Esophagus squamous epithelium (tissue), 5 donors: ENCODE measurements around the gene FAXC. TPM values are rescaled to one million over a fixed set of nuclear protein-coding genes. Genes with fewer than 3 reads are reported as not detected.

ENCODE experiments used
- DNase-seq: peaks from one replicate; lab custom pipeline; 2025; lab: John Stamatoyannopoulos, UW
- H3K27ac ChIP-seq, 4 donors: fragments of 200-600 bp; sonication (generic); one replicate each; pipeline ENCODE4 v1.5.1; 2016 to 2019; ENCODE audit warnings: mild to moderate bottlenecking in 1 of 4
- H3K27me3 ChIP-seq, 4 donors: fragments of 200-600 bp; sonication (generic); 1 replicate in 3 of 4; 2 replicates in 1 of 4; pipeline versions ENCODE4 v1.5.1 to v1.6.0; 2017 to 2021; ENCODE audit warnings: antibody characterized with exemption in 1 of 4
- H3K36me3 ChIP-seq, 3 donors: fragments of 200-600 bp; sonication (generic); one replicate each; pipeline ENCODE4 v1.5.1; 2016 to 2019
- H3K4me1 ChIP-seq, 3 donors: fragments of 200-600 bp; sonication (generic); one replicate each; pipeline ENCODE4 v1.5.1; 2017 to 2019
- H3K4me3 ChIP-seq, 4 donors: fragments of 200-600 bp; sonication (generic); 1 replicate in 3 of 4; 2 replicates in 1 of 4; pipeline ENCODE4 v1.5.1; 2016 to 2019; ENCODE audit warnings: mild to moderate bottlenecking in 2 of 4, moderate library complexity in 1 of 4
- H3K9me3 ChIP-seq, 3 donors: fragments of 200-600 bp; sonication (generic); one replicate each; pipeline ENCODE4 v1.5.1; 2016 to 2019
- CTCF ChIP-seq, 6 experiments: fragments of 450-650 bp in 4 of 6; fragments of 200-600 bp in 2 of 6; sonication (generic) in 2 of 6; IDR thresholded peaks; one replicate each; pipeline ENCODE4 v1.5.1; 2016 to 2019; ENCODE audit warnings: antibody characterized with exemption in 6 of 6, mild to moderate bottlenecking in 4 of 6, moderate library complexity in 4 of 6
- POLR2A ChIP-seq, 4 donors: fragments of 450-650 bp; IDR thresholded peaks; one replicate each; pipeline ENCODE4 v1.6.1; 2017; ENCODE audit warnings: antibody characterized with exemption in 4 of 4, mild to moderate bottlenecking in 4 of 4, moderate library complexity in 3 of 4
- WGBS, 2 donors: methylation state at CpG; one replicate each; pipeline ENCODE4 v1.1.5; 2018; 5-methylcytosine and 5-hydroxymethylcytosine counted together
- intact Hi-C: fragments of 100-400 bp; cut with DNase I; formaldehyde crosslinking; loops from one replicate; pipeline ENCODE4 v1.15.0; 2022
- total RNA-seq, 4 donors: library from RNA; depleted of rRNA; stranded (reverse); fragments of >200 nt; gene quantifications; one replicate each; pipeline ENCODE4 v1.1.0, GENCODE V29; 2016
- donor health status: DM: yes; HTN: yes; CAD: no.

FAXC gene
- total RNA-seq, 4 donors from 2014 or later, result 1.3 to 10.7 (median 4.6) TPM

- intact Hi-C loops, result no loop called here
Observed at GRCh38 chr6:99297006-99297405, 52.5 kb downstream of the FAXC start.

GRCh38 chr6:99296261-99296660 lies 53.2 kb downstream of the FAXC start:
- no peaks in the 10 kb centered on the region for H3K27me3 ChIP-seq
- intact Hi-C loops, result no loop called here
- H3K27ac ChIP-seq, result no peak overlapping the region
- no peak for TF ChIP-seq POLR2A (IDR thresholded peaks at IDR 0.05)
- no peak for TF ChIP-seq CTCF (IDR thresholded peaks at IDR 0.05)
- WGBS, 2 donors, result 73 to 78% methylated on average over 4 of the region's 5 CpGs
- no peaks in the 10 kb centered on the region for H3K36me3 ChIP-seq
- DNase-seq, result no peak
- H3K4me1 ChIP-seq, result no peaks in the 10 kb centered on the region
- no peaks in the 10 kb centered on the region for H3K9me3 ChIP-seq
- H3K4me3 ChIP-seq, result no peak overlapping the region

More at GRCh38 chr6:99297006-99297405, 52.5 kb downstream of the FAXC start:
- H3K9me3 ChIP-seq, result no peaks in the 10 kb centered on the region
- TF ChIP-seq POLR2A (IDR thresholded peaks at IDR 0.05) (no peak), CTCF (IDR thresholded peaks at IDR 0.05) (no peak)
- H3K27ac ChIP-seq, result no peak overlapping the region
- no peaks in the 10 kb centered on the region for H3K4me1 ChIP-seq
- no peaks in the 10 kb centered on the region for H3K36me3 ChIP-seq
- H3K4me3 ChIP-seq, result no peak overlapping the region
- 100% methylated on average over 1 of the region's 1 CpG; no CpG with 5 or more reads in 1 of the 2 donors for WGBS, 2 donors
- no peaks in the 10 kb centered on the region for H3K27me3 ChIP-seq
- no peak for DNase-seq

- Histone ChIP-seq H3K27ac (no peak overlapping the region), H3K9me3 (no peaks in the 10 kb centered on the region), H3K36me3 (no peaks in the 10 kb centered on the region), H3K4me3 (no peak overlapping the region), H3K4me1 (no peaks in the 10 kb centered on the region), H3K27me3 (no peaks in the 10 kb centered on the region)
- intact Hi-C loops, result no loop called here
- 85 to 94% methylated on average over 3 of the region's 3 CpGs for WGBS, 2 donors
- TF ChIP-seq CTCF (IDR thresholded peaks at IDR 0.05) (no peak), POLR2A (IDR thresholded peaks at IDR 0.05) (no peak)
- DNase-seq, result no peak
Observed at GRCh38 chr6:99295276-99295675, 54.2 kb downstream of the FAXC start.

GRCh38 chr6:99294786-99295185 lies 54.7 kb downstream of the FAXC start:
- Histone ChIP-seq H3K27me3 (no peaks in the 10 kb centered on the region), H3K9me3 (no peaks in the 10 kb centered on the region), H3K4me1 (no peaks in the 10 kb centered on the region), H3K27ac (no peak overlapping the region), H3K4me3 (no peak overlapping the region), H3K36me3 (no peaks in the 10 kb centered on the region)
- DNase-seq, result no peak
- WGBS, 2 donors, result 88 to 91% methylated on average over 6 of the region's 6 CpGs
- intact Hi-C loops, result no loop called here
- TF ChIP-seq POLR2A (IDR thresholded peaks at IDR 0.05) (no peak), CTCF (IDR thresholded peaks at IDR 0.05) (no peak)

- H3K4me3 ChIP-seq, result no peak overlapping the region
- no peaks in the 10 kb centered on the region for H3K9me3 ChIP-seq
- WGBS, 2 donors, result 59 to 87% methylated on average over 2 of the region's 2 CpGs
- H3K4me1 ChIP-seq, result no peaks in the 10 kb centered on the region
- H3K27ac ChIP-seq, result no peak overlapping the region
- no peaks in the 10 kb centered on the region for H3K27me3 ChIP-seq
- no peaks in the 10 kb centered on the region for H3K36me3 ChIP-seq
- intact Hi-C loops, result no loop called here
- no peak for DNase-seq
- TF ChIP-seq CTCF (IDR thresholded peaks at IDR 0.05) (no peak), POLR2A (IDR thresholded peaks at IDR 0.05) (no peak)
Observed at GRCh38 chr6:99289701-99290100, 59.8 kb downstream of the FAXC start.
